Activated CD8-positive, alpha-beta memory T cell treated with anti-CD3 and anti-CD28 coated beads, Interleukin-2, amount 50 U/mL, for 48 hours (primary cell): ENCODE measurements around the gene LFNG.

Source experiments
- DNase-seq: peaks from one replicate; pipeline ENCODE4 v3.0.0-alpha.2; 2020

Gene LFNG

GRCh38 chr7:2519119-2519930 lies at the start of gene LFNG:
LFNG (plus strand) TSS chr7:2519774; CDS start chr7:2519862, 88 bp downstream.
- DNase-seq, result peak; percentile 91

- DNase-seq, result no peak
Measured at GRCh38 chr7:2470204-2471021, 49.2 kb upstream of the LFNG start.

- DNase-seq, result no peak
Measured at GRCh38 chr7:2471022-2471329, 48.6 kb upstream of the LFNG start.

- no peak for DNase-seq
Measured at GRCh38 chr7:2471396-2471795, 48.2 kb upstream of the LFNG start.

- no peak for DNase-seq
Measured at GRCh38 chr7:2472739-2473138, 46.8 kb upstream of the LFNG start.

GRCh38 chr7:2473496-2474180 lies 45.9 kb upstream of the LFNG start:
- no peak for DNase-seq

- no peak for DNase-seq
Measured at GRCh38 chr7:2474224-2474623, 45.4 kb upstream of the LFNG start.

- no peak for DNase-seq
Measured at GRCh38 chr7:2474813-2475677, 44.5 kb upstream of the LFNG start.

- DNase-seq, result no peak
Measured at GRCh38 chr7:2475678-2476015, 43.9 kb upstream of the LFNG start.

- DNase-seq, result no peak
Measured at GRCh38 chr7:2476298-2476697, 43.3 kb upstream of the LFNG start, which contains the start of gene GRIFIN. GRIFIN (minus strand) TSS chr7:2476398; CDS start chr7:2476383, 15 bp downstream.

GRCh38 chr7:2476776-2477446 lies 42.7 kb upstream of the LFNG start:
- DNase-seq, result no peak

- DNase-seq, result peak; percentile 76
Measured at GRCh38 chr7:2477447-2478398, 41.9 kb upstream of the LFNG start.

- DNase-seq, result no peak
Measured at GRCh38 chr7:2478399-2478785, 41.2 kb upstream of the LFNG start.

GRCh38 chr7:2478800-2479199 lies 40.8 kb upstream of the LFNG start:
- no peak for DNase-seq

- no peak for DNase-seq
Measured at GRCh38 chr7:2479276-2480069, 40.1 kb upstream of the LFNG start.

GRCh38 chr7:2480070-2480408 lies 39.5 kb upstream of the LFNG start:
- no peak for DNase-seq

- no peak for DNase-seq
Measured at GRCh38 chr7:2481195-2481594, 38.4 kb upstream of the LFNG start.

GRCh38 chr7:2482725-2483451 lies 36.7 kb upstream of the LFNG start:
- no peak for DNase-seq

- no peak for DNase-seq
Measured at GRCh38 chr7:2483494-2483893, 36.1 kb upstream of the LFNG start.

GRCh38 chr7:2484868-2485267 lies 34.7 kb upstream of the LFNG start:
- DNase-seq, result no peak
